Right lobe of liver (tissue), 4 donors: ENCODE results near the gene TLR9.

Experiments used
- CTCF ChIP-seq, 4 donors: fragments of 200-600 bp in 3 of 4; fragments of 450-650 bp in 1 of 4; IDR thresholded peaks; one replicate each; pipeline versions ENCODE4 v1.5.1 to v1.8.0; 2016 to 2022; ENCODE audit warnings: antibody characterized with exemption in 4 of 4, mild to moderate bottlenecking in 2 of 4
- POLR2A ChIP-seq: fragments of 450-650 bp; IDR thresholded peaks from one replicate; pipeline ENCODE4 v1.6.1; 2017; ENCODE audit warnings: antibody characterized with exemption, mild to moderate bottlenecking
- donor health status: DM: no; HTN: no; CAD: no.
- donor health status: DM: no; HTN: no; CAD: no.
- donor health status: DM: no; HTN: yes; CAD: no.

- TF ChIP-seq CTCF (IDR thresholded peaks at IDR 0.05) (no peak), POLR2A (peak; percentile 44)
These were observed 20.9 kb downstream of the TLR9 start for GRCh38 chr3:52204337-52205073.
